HCT116 (cell line): ENCODE measurements around the gene TMEM271. TPM values are rescaled to one million over a fixed set of nuclear protein-coding genes. Genes with fewer than 3 reads are reported as not detected.

Source experiments
- ATAC-seq: fragments of 200-7000 bp; cut with Tn5 transposase; 2 replicates; pipeline ENCODE4 v1.9.1; 2020; ENCODE audit warnings: mild to moderate bottlenecking, moderate library complexity
- BruUV-seq: library from RNA; stranded (reverse); fragments of 400-500 nt; replicated peaks from 2 replicates; lab custom pipeline; 2021; lab: Mats Ljungman, UMichigan
- CTCF ChIA-PET: fragments of 300-600 bp; sonication (Branson Sonifier 250); formaldehyde crosslinking; loops from one replicate; lab custom pipeline; 2021; ENCODE audit warnings: antibody characterized with exemption; lab: Charles Lee
- POLR2A ChIA-PET: fragments of 300-600, 350-600 bp; sonication (Branson Sonifier 250); formaldehyde crosslinking; loops from one replicate; lab custom pipeline; 2021; ENCODE audit warnings: antibody characterized with exemption; lab: Charles Lee
- RAD21 ChIA-PET, 2 experiments: fragments of 300-600 bp; sonication (Branson Sonifier 250); formaldehyde crosslinking; loops; one replicate each; lab custom pipeline; 2023; ENCODE audit warnings: low total read pairs in 2 of 2; ENCODE audit not compliant: uncharacterized antibody in 2 of 2, unreplicated experiment in 2 of 2, low non-redundant PET in 1 of 2; lab: Charles Lee
- DNase-seq: peaks from one replicate; pipeline ENCODE4 v3.0.0-alpha.2; 2010; ENCODE audit warnings: low read depth, low spot score
- H2AFZ ChIP-seq: fragments of 200-600 bp; shearing (Covaris generic), sonication (generic); 2 replicates; pipeline ENCODE4 v1.6.1; 2017; ENCODE audit warnings: low read depth, mixed run types, mixed read lengths, antibody characterized with exemption, low read length; ENCODE audit not compliant: poor library complexity, severe bottlenecking
- H3K27ac ChIP-seq: 2 replicates; pipeline ENCODE4 v1.5.1; 2012; ENCODE audit warnings: low read depth, low read length
- H3K27me3 ChIP-seq: fragments of 200-600 bp; sonication (generic); 2 replicates; pipeline ENCODE4 v1.6.1; 2016; ENCODE audit warnings: mixed run types, low read length, mixed read lengths; ENCODE audit not compliant: insufficient read depth
- H3K36me3 ChIP-seq, 2 experiments: fragments of 200-500 bp in 1 of 2; fragments of 200-600 bp in 1 of 2; sonication (Bioruptor generic) in 1 of 2; sonication (generic) in 1 of 2; 2 replicates each; pipeline versions ENCODE4 v1.5.1 to v1.6.1; 2014 to 2016; ENCODE audit warnings: low read length in 2 of 2, inconsistent platforms in 1 of 2, mixed read lengths in 1 of 2, mixed run types in 1 of 2; ENCODE audit not compliant: insufficient read depth in 2 of 2, control insufficient read depth in 1 of 2
- H3K4me1 ChIP-seq, 2 experiments: fragments of 200-600 bp in 1 of 2; sonication (generic) in 1 of 2; 2 replicates each; pipeline versions ENCODE4 v1.5.1 to v1.6.1; 2012 to 2017; ENCODE audit warnings: low read length in 2 of 2, inconsistent platforms in 1 of 2, mild to moderate bottlenecking in 1 of 2, mixed read lengths in 1 of 2, mixed run types in 1 of 2, moderate library complexity in 1 of 2; ENCODE audit not compliant: insufficient read depth in 2 of 2, control insufficient read depth in 1 of 2
- H3K4me2 ChIP-seq: fragments of 200-600 bp; sonication (generic); 2 replicates; pipeline ENCODE4 v1.6.1; 2017; ENCODE audit warnings: mixed run types, low read length, mixed read lengths
- H3K4me3 ChIP-seq, 2 experiments: fragments of 200-600 bp in 1 of 2; sonication (generic) in 1 of 2; replicated peaks in 1 of 2; 2 replicates each; pipeline ENCODE4 v1.5.1; 2011 to 2016; ENCODE audit warnings: low read length in 2 of 2, control low read depth in 1 of 2, low read depth in 1 of 2, mild to moderate bottlenecking in 1 of 2, mixed read lengths in 1 of 2, mixed run types in 1 of 2
- H3K79me2 ChIP-seq: fragments of 200-600 bp; sonication (generic); 2 replicates; pipeline ENCODE4 v1.6.1; 2017; ENCODE audit warnings: mild to moderate bottlenecking, mixed run types, low read length, moderate library complexity, mixed read lengths; ENCODE audit not compliant: insufficient read depth
- H3K9ac ChIP-seq: fragments of 200-600 bp; sonication (generic); 2 replicates; pipeline ENCODE4 v1.6.1; 2016; ENCODE audit warnings: low read length, mixed read lengths
- H3K9me2 ChIP-seq: fragments of 200-600 bp; sonication (generic), shearing (Covaris generic); 2 replicates; pipeline ENCODE4 v1.6.1; 2017; ENCODE audit warnings: mixed run types, mild to moderate bottlenecking, moderate library complexity; ENCODE audit not compliant: insufficient read depth
- H3K9me3 ChIP-seq, 2 experiments: fragments of 200-500 bp in 1 of 2; fragments of 200-600 bp in 1 of 2; sonication (Bioruptor generic) in 1 of 2; sonication (generic) in 1 of 2; 2 replicates each; pipeline ENCODE4 v1.6.1; 2014 to 2017; ENCODE audit warnings: low read length in 2 of 2, mixed read lengths in 2 of 2, inconsistent platforms in 1 of 2, low read depth in 1 of 2, mild to moderate bottlenecking in 1 of 2, mixed run types in 1 of 2, moderate library complexity in 1 of 2; ENCODE audit not compliant: control insufficient read depth in 1 of 2, insufficient read depth in 1 of 2
- H4K20me1 ChIP-seq: fragments of 200-600 bp; sonication (generic), shearing (Covaris generic); 2 replicates; pipeline ENCODE4 v1.6.1; 2017; ENCODE audit warnings: mixed run types, mild to moderate bottlenecking, moderate library complexity; ENCODE audit not compliant: insufficient read depth
- CEBPB ChIP-seq: IDR thresholded peaks from 2 replicates; pipeline ENCODE4 v1.6.1; 2012; ENCODE audit warnings: low read depth
- EGR1 ChIP-seq: IDR thresholded peaks from 2 replicates; pipeline ENCODE4 v1.6.1; 2012; ENCODE audit warnings: low read depth
- EZH2phosphoT487 ChIP-seq: fragments of 200-600 bp; IDR thresholded peaks from 2 replicates; pipeline ENCODE4 v1.6.1; 2018; ENCODE audit warnings: antibody characterized with exemption, borderline replicate concordance
- FOSL1 ChIP-seq: IDR thresholded peaks from 2 replicates; pipeline ENCODE4 v1.6.1; 2012; ENCODE audit warnings: low read depth
- JUND ChIP-seq: IDR thresholded peaks from 2 replicates; pipeline ENCODE4 v1.6.1; 2012
- POLR2A ChIP-seq: IDR thresholded peaks from 2 replicates; pipeline ENCODE4 v1.7.0; 2011; ENCODE audit warnings: borderline replicate concordance; ENCODE audit not compliant: insufficient read depth, insufficient read length; ENCODE audit errors: extremely low read depth
- POLR2AphosphoS5 ChIP-seq: IDR thresholded peaks from 2 replicates; pipeline ENCODE4 v1.6.1; 2011; ENCODE audit warnings: mild to moderate bottlenecking, low read depth, low read length, moderate library complexity
- RAD21 ChIP-seq: IDR thresholded peaks from 2 replicates; pipeline ENCODE4 v1.6.1; 2012; ENCODE audit warnings: low read depth, mild to moderate bottlenecking
- SP1 ChIP-seq: IDR thresholded peaks from 2 replicates; pipeline ENCODE4 v1.6.1; 2012; ENCODE audit warnings: low read depth
- SRF ChIP-seq: IDR thresholded peaks from 2 replicates; pipeline ENCODE4 v1.6.1; 2012; ENCODE audit warnings: low read depth
- YY1 ChIP-seq: IDR thresholded peaks from 2 replicates; pipeline ENCODE4 v1.6.1; 2011; ENCODE audit warnings: low read length, low read depth, moderate library complexity, mild to moderate bottlenecking; ENCODE audit not compliant: insufficient replicate concordance; ENCODE audit errors: extremely low read depth
- ZFX ChIP-seq: fragments of 450-650 bp; IDR thresholded peaks from 2 replicates; pipeline ENCODE4 v1.6.1; 2017
- ZNF274 ChIP-seq: fragments of 200-500 bp; sonication (Bioruptor generic); IDR thresholded peaks from 2 replicates; pipeline ENCODE4 v1.6.1; 2014; ENCODE audit warnings: mild to moderate bottlenecking, low read depth, low read length, inconsistent platforms
- intact Hi-C: fragments of 100-400 bp; cut with micrococcal nuclease; formaldehyde crosslinking; loops from 2 replicates; pipeline ENCODE4 v1.10.0; 2022
- total RNA-seq: library from RNA; stranded (reverse); gene quantifications from one replicate; pipeline ENCODE4 v1.2.1, GENCODE V29; 2021; ENCODE audit not compliant: unreplicated experiment
- TF ChIP-seq, protein P1 (sequence below): IDR thresholded peaks from 2 replicates; pipeline ENCODE4 v1.6.1; 2012
- TF ChIP-seq, protein P2 (sequence below): IDR thresholded peaks from 2 replicates; pipeline ENCODE4 v1.6.1; 2011; ENCODE audit warnings: mild to moderate bottlenecking, low read length, moderate library complexity; ENCODE audit not compliant: insufficient replicate concordance; ENCODE audit errors: extremely low read depth
- TF ChIP-seq, protein P3 (sequence below): IDR thresholded peaks from 2 replicates; pipeline ENCODE4 v1.6.1; 2012

The TMEM271 gene
- total RNA-seq, 1 experiment from 2014 or later = not detected

DNA sequence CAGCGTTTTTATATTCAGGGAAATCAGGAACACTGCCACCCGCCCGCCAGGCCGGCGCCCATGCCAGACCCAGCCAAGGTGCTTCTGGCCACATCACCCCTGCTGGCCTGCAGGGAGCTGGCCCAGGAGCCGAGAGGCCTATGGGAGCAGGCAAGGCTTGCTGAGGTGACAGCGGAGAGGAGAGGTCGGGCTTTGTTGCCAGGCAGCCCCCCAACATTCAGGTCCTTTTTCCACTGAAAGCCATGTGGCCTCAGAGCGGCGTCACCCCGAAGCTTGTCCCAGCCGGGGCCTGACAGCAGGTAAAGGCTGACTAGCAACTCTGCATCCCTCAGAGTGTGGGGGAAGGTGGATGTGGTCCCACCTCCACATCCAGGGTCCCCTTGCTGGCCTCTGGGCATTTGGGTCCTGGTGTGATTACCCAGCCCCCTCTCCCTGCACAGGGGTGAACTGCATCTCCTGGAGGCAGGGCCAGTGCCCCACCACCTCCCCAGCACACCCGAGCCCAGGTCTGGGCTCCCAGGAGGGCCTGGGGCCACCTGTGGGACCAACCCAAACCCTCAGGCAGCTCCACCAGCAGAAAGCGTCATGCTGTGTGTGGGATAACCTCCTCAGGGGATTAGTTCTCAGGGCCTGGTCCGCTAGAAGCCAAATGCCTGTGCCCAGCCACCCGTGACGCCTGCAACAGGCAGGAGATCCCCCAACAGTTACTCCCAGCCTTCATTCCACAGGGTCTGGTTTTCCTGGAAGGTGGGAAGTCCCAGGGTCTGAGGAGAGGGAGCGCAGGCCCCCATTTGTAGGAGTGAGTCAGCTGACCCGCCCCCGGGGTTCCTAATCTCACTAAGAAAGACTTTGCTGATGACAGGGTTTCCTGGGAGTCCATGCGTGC, 48.9 kb upstream of the TMEM271 start, which contains the start of gene PDE6B:
Gene PDE6B (plus strand): TSS at position 869 of the 886 bp plus-strand sequence. CDS start 54 bp downstream, outside the sequence.
- Histone ChIP-seq H3K36me3 (no peaks in the 10 kb centered on the region), H3K4me3 (no peak within 1 kb of the TSS), H3K9ac (no peak within 1 kb of the TSS), H3K4me1 (no peaks in the 10 kb centered on the region), H3K79me2 (no peaks in the 10 kb centered on the region), H3K27ac (no peak within 1 kb of the TSS), H3K27me3 (no peaks in the 10 kb centered on the region), H2AFZ (no peak within 1 kb of the TSS), H3K9me3 (no peaks in the 10 kb centered on the region), H3K4me2 (no peak within 1 kb of the TSS), H4K20me1 (no peaks in the 10 kb centered on the region), H3K9me2 (no peaks in the 10 kb centered on the region)
- DNase-seq (no peak), ATAC-seq (no peak)
- no peak for TF ChIP-seq SRF
- TF ChIP-seq RAD21 = no peak
- no peak for TF ChIP-seq FOSL1
- ChIA-PET CTCF (no interaction called here), RAD21 (no interaction called here), POLR2A (no interaction called here)
- BruUV-seq = no TSS peak
- intact Hi-C loops = no loop called here

DNA sequence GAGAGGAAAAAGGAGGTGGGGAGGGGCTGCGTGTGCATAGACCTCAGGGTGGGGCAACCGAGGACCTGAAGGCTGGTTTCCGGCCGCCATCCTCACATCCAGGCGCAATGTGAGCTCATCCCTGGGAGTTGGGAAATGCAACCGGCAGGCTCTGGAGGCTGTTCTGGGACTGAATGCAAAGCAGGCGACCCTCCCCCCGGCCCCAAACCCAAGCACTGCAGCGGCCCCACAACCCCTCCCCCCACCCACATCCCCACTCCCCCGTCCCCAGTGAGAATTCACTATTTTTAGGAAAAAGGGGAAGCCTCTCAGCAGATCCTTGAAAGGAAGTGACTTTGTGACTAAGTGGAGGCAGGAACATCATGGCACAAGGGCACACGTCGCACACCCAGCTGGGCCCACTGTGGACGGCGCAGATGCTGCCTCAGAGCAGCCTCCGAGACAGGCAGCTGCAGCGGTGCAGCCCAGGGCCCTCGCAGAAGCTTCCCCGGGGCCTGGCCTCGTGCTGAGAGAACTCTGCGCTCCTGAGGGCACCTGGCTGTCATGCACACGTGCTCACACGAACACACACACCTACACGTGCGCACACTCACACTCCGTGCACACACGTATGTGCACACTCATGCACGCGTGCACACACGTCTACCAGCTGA, 47.9 kb upstream of the TMEM271 start:
- no peak overlapping the region for H3K4me3 ChIP-seq
- ATAC-seq (no peak), DNase-seq (no peak)
- no peak overlapping the region for H3K27ac ChIP-seq
- POLR2A ChIA-PET = no interaction called here
- no peak overlapping the region for H3K9ac ChIP-seq
- no peaks in the 10 kb centered on the region for H3K79me2 ChIP-seq
- no peaks in the 10 kb centered on the region for H3K9me3 ChIP-seq
- H3K4me2 ChIP-seq = no peak overlapping the region
- RAD21 ChIA-PET = no interaction called here
- BruUV-seq = no TSS peak
- intact Hi-C loops = no loop called here
- H3K27me3 ChIP-seq = no peaks in the 10 kb centered on the region
- H2AFZ ChIP-seq = no peak overlapping the region
- no peaks in the 10 kb centered on the region for H4K20me1 ChIP-seq
- no peaks in the 10 kb centered on the region for H3K4me1 ChIP-seq
- H3K36me3 ChIP-seq = no peaks in the 10 kb centered on the region
- CTCF ChIA-PET = no interaction called here
- H3K9me2 ChIP-seq = no peaks in the 10 kb centered on the region
- TF ChIP-seq POLR2AphosphoS5 (no peak), POLR2A (no peak), YY1 (no peak), ZNF274 (no peak), SRF (no peak), EGR1 (no peak), EZH2phosphoT487 (no peak), JUND (no peak), CEBPB (no peak), SP1 (no peak), RAD21 (no peak), ZFX (no peak)
- TF ChIP-seq, protein P1, sequence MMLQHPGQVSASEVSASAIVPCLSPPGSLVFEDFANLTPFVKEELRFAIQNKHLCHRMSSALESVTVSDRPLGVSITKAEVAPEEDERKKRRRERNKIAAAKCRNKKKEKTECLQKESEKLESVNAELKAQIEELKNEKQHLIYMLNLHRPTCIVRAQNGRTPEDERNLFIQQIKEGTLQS = no peak
- TF ChIP-seq, protein P2, sequence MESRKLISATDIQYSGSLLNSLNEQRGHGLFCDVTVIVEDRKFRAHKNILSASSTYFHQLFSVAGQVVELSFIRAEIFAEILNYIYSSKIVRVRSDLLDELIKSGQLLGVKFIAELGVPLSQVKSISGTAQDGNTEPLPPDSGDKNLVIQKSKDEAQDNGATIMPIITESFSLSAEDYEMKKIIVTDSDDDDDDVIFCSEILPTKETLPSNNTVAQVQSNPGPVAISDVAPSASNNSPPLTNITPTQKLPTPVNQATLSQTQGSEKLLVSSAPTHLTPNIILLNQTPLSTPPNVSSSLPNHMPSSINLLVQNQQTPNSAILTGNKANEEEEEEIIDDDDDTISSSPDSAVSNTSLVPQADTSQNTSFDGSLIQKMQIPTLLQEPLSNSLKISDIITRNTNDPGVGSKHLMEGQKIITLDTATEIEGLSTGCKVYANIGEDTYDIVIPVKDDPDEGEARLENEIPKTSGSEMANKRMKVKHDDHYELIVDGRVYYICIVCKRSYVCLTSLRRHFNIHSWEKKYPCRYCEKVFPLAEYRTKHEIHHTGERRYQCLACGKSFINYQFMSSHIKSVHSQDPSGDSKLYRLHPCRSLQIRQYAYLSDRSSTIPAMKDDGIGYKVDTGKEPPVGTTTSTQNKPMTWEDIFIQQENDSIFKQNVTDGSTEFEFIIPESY = no peak
- TF ChIP-seq, protein P3, sequence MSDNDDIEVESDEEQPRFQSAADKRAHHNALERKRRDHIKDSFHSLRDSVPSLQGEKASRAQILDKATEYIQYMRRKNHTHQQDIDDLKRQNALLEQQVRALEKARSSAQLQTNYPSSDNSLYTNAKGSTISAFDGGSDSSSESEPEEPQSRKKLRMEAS = no peak
